ENCODE data around the gene PDZD8.

DNA sequence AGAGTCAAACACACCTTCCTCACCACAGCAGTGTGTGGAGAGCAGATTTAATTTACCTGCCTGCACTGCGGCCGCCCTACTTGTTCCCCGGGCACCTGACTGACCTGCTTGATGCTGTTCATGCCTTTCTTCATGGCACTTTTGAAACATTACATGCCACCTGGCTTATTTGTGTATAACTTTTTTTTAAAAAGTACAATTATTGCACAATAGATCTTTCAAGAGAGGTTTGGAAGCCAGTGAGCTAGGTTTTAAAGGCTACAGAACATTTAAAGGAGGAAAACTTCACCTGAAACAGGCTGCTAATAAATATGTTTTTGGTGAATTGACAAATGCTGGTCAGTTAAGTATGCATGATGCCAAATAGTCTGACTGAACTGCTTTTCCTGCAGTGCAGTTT, 101.3 kb downstream of the PDZD8 start:
- TF ChIP-seq, protein P1, sequence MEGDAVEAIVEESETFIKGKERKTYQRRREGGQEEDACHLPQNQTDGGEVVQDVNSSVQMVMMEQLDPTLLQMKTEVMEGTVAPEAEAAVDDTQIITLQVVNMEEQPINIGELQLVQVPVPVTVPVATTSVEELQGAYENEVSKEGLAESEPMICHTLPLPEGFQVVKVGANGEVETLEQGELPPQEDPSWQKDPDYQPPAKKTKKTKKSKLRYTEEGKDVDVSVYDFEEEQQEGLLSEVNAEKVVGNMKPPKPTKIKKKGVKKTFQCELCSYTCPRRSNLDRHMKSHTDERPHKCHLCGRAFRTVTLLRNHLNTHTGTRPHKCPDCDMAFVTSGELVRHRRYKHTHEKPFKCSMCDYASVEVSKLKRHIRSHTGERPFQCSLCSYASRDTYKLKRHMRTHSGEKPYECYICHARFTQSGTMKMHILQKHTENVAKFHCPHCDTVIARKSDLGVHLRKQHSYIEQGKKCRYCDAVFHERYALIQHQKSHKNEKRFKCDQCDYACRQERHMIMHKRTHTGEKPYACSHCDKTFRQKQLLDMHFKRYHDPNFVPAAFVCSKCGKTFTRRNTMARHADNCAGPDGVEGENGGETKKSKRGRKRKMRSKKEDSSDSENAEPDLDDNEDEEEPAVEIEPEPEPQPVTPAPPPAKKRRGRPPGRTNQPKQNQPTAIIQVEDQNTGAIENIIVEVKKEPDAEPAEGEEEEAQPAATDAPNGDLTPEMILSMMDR (IDR thresholded peaks at IDR 0.05) = no peak
- TF ChIP-seq POLR2A (IDR thresholded peaks at IDR 0.05) = no peak
- TF ChIP-seq EP300 (IDR thresholded peaks at IDR 0.05) = no peak
